GM12864 (cell line): Measurements from ENCODE around the gene MYO7A.

ENCODE experiments used
- DNase-seq: peaks from one replicate; pipeline ENCODE4 v3.0.0-alpha.2; 2011; ENCODE audit warnings: low read depth
- H3K4me3 ChIP-seq: 2 replicates; pipeline ENCODE4 v1.5.1; 2011; ENCODE audit warnings: mild to moderate bottlenecking, low read depth, low read length, control low read depth
- TF ChIP-seq, protein P1 (sequence below): IDR thresholded peaks from 2 replicates; pipeline ENCODE4 v1.5.1; 2011; ENCODE audit warnings: low read depth, mild to moderate bottlenecking, moderate library complexity, low read length, control low read depth, inconsistent platforms; ENCODE audit errors: missing control alignments

MYO7A gene

DNA sequence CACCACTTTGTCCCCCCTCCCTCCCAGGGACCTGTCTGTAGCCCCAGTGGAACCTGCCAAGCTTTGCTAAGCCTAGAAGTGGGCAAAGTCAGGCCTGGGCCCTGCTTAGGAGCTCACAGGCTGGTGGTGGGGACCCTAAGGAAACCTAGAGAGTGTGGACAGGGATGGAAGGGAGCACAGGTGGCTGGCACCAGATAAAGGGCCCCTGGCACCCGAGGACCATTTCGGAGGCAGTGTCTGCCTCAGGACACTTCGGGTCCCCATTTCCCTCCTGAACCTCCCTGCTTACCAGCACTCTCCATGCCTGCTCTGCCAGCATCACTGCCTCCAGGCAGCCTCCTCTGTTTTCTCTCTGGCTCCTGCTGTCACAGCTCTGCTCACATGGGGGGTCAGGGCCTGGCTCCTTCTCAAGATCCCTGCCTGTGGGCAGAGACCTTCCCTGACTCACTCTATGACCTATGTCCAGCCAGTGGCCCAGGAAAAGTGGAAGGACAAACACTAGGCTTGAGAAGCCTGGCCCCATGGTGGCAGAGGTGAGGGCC is 39.0 kb upstream of the MYO7A start:
- TF ChIP-seq, protein P1, sequence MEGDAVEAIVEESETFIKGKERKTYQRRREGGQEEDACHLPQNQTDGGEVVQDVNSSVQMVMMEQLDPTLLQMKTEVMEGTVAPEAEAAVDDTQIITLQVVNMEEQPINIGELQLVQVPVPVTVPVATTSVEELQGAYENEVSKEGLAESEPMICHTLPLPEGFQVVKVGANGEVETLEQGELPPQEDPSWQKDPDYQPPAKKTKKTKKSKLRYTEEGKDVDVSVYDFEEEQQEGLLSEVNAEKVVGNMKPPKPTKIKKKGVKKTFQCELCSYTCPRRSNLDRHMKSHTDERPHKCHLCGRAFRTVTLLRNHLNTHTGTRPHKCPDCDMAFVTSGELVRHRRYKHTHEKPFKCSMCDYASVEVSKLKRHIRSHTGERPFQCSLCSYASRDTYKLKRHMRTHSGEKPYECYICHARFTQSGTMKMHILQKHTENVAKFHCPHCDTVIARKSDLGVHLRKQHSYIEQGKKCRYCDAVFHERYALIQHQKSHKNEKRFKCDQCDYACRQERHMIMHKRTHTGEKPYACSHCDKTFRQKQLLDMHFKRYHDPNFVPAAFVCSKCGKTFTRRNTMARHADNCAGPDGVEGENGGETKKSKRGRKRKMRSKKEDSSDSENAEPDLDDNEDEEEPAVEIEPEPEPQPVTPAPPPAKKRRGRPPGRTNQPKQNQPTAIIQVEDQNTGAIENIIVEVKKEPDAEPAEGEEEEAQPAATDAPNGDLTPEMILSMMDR: no peak
- no peak overlapping the region for H3K4me3 ChIP-seq
- DNase-seq: no peak

DNA sequence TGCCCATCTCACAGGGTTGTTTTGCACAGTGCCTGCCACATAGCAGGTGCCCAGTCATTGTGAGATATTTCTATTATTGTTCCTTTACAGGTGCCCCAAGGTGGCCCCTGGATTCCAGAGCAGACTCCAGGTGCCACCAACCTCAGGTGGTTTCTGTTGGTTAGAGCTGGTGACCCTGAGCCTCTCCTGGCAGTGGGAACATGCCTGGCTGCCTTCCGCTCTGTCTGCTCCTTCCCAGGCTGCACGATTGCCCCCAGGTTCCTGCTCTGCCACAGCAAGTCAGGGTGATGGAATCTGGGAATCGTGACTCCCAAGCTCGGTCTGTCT is 38.0 kb upstream of the MYO7A start:
- TF ChIP-seq, protein P1: no peak
- DNase-seq: no peak
- no peak overlapping the region for H3K4me3 ChIP-seq

DNA sequence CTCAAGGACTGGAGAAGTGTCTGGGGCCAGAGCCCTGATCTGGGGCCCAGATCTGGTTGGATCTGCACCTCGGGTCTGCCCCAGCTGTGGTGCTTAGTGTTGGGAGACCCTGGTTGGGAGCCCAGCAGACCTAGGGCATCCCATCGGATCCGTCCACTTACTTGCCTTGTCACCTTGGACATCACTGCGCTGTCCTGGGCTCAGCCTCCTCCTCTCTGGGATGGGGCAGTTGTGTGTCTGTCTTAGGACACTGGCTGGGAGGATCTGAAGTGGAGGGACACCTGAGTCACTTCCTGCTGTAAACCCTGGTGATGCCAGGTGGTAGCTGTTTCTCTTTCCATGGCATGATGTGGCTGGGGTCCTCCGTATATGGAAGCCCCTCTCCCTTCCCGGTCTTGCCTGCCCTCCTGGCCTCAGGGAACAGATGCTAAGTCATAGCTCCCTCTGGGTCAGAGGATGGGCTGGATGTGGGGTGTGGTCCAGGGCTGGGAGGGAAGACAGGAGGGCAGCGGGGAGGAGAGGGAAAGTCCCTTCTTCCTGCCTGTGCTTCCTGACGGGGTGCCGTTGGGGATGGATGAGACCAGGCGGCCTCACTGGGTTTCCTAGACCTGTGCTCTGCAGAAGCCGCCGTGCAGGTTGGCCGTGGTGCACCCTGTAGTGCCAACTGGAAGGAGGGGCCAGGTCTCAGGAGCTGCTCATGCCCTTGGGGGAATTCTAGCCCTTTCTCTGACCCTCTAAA is 37.5 kb upstream of the MYO7A start:
- TF ChIP-seq, protein P1: no peak
- no peak for DNase-seq
- no peak overlapping the region for H3K4me3 ChIP-seq

DNA sequence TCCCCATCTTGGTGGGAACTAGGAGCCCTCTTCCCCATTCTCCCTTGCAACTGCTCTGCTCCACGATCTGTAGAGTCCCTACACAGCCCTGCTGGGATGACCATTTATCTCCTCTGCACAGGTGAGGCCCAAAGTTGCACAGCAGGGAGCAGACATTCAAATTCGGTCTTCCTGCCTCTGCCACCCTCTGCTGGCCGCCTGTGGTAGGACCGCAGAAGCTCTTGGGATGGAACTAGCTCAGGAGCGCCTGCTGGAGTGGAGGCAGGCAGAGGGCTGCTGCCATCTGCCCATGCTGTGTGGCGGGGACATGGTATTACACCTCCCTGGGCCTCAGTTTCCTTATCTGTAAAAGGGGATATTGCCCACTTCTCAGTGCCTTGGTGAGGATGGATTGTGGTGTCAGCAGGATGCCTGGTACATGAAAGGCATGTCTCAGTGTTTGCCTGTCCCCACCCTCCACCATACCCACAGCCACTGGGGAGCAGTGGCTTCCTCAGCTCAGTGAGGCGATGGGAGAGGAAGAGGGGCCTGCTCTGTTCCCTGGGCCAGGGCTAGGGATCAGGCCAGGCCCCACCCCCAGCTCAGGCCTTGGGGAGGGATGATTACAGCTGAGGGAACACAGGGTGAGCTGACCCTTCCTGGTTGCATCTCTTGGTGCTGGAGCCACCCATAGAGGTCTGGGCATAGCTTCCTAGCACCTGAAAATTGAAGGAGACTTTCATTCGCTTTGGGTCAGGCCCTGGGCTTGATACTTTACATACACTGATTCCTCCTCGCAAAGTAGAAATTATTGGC is 36.7 kb upstream of the MYO7A start:
- no peak overlapping the region for H3K4me3 ChIP-seq
- DNase-seq: peak; percentile 18
- TF ChIP-seq, protein P1: peak; percentile 92

DNA sequence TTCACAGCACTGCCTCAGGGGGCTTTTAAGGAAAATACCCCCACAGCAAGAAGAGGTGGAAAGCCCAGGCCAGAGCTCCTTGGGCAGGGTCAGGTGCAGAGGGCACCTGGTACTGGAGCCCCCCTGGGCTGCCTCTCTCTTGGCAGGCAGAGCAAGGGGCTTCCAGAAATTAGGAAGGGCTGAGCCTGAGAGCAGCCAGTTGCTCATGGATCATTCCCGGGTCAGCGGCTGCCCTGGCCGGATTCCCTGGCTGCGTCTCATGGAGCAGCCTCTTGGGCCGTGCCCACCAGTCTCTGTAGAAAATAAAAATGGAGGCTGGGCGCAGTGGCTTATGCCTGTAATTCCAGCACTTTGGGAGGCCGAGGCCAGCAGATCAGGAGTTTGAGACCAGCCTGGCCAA is 35.7 kb upstream of the MYO7A start:
- TF ChIP-seq, protein P1: no peak
- H3K4me3 ChIP-seq: no peak overlapping the region
- DNase-seq: no peak

DNA sequence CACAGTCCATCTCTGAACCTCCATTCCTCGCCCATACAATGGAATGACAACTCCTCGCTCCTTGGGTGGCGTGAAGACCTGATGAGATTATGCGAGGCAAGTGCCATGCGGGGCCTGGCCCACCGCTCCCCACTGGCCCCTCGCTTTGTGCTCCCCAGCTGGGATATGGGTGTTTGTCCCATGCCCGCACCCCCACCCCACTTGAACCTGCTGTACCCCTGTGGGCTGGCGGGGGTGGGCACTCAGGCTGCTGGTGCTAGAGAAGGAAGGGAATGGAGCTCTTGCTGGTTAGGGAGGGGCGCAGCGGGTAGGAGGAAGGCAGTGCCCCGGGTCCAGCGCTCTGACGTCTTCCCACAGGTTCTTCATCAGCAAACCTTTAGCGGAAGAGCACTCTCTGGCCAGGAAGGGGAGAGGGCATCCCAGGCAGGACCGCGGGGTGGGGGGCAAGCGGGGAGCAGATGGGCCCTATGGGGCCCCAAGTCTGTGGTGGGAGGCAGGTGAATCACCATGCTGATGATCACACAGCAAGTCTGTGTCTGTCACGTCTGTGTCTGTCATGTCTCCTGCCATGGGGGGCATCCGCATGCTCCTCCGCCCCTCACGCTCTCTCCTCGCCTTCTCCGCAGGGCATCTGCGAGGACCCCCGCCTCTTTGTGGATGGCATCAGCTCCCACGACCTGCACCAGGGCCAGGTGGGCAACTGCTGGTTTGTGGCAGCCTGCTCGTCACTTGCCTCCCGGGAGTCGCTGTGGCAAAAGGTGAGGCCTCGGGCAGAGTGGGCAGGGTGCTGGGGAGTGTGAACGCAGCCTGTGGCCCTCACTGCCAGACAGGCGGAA is 34.8 kb upstream of the MYO7A start:
- TF ChIP-seq, protein P1: no peak
- no peak overlapping the region for H3K4me3 ChIP-seq
- DNase-seq: no peak
